ENCODE results near the gene ANO6. TPM values are rescaled to one million over a fixed set of nuclear protein-coding genes. Genes with fewer than 3 reads are reported as not detected.

Gene ANO6
- total and polyA plus RNA-seq, 8 donors = 4.4 to 78.8 (median 21.9) TPM

DNA sequence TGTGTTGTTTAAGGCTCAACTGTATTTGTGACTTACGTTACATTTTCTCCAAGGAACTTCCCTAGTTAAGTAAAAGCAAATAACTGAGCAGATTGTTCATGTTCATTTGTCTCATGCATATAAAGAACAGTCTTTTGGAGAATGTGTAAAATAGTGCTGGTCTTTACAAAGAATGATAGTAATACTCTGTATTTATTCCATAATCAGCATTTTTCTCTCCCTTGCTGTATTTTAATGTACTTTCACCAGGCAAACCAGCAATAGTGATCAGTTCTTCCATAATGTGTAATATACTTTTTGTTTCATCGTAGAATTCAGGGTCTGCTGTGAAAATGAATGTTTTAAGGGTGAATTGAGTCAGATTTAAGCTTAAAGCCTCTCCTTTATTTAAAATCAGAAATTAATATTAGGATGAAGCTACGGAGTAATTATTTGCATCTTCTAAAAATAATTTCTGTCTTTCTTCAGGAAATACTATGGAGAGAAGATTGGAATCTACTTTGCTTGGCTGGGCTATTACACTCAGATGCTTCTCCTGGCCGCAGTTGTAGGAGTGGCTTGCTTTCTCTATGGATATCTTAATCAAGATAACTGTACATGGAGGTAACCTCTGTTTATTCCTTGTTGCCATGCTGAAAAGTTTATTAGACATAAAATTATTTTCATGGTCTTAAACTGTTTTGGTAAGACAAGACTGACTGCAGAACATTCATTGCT lies 141.1 kb downstream of the ANO6 start:
- H3K4me1 ChIP-seq = peaks cover 0 to 32% (median 9%) of the 10 kb centered on the region in 4 donors
- peak in 1 of 2 donors; percentile 11 for DNase-seq

DNA sequence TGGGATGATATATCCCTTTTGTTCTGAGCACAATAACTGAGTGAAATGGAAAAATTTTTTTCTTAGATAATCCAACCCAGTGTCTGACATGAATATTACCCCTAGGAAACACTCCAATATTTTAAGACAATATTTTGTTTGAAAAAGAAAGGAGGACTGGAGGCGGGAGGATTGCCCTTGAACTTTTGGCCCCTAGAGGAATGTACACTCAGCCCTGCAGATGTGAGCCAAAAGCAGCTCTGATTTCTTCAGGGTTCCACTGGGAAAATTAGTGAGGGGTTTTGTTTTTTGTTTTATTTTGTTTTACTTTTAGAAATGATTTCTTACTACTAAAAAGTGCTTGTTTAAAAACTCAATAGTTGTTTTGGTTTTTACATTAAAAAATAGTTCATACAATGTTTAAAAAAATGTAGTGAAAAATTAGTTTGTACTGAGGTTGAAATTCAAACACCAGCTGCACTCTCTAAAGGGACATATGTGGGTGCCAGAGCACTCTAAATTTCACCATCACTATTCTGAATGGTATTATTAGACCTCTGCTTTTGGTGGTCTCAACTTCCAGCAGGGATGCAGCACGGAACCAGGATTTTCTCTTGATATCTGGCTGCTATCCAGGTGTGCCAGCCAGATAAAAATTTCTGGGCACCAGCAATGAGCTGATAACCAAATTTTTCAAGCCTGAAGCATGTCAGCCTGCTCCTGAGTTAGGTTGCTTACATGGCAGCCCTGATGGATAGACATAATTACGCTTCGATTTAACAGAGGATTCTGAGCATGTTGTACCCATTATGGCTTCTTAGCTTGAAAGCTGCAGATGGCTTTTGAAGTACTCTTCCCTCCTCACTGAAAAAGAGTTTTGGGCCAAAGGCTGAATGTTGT lies 141.9 kb downstream of the ANO6 start:
- peak overlapping the region in 2 of 5 donors; percentile 14 to 41 for H3K27ac ChIP-seq
- peaks cover 0 to 32% (median 9%) of the 10 kb centered on the region in 4 donors for H3K4me1 ChIP-seq
- H3K9me3 ChIP-seq = peaks cover 0 to 10% (median 4%) of the 10 kb centered on the region in 4 donors
- peaks cover 0 to 9% (median 0%) of the 10 kb centered on the region in 4 donors for H3K36me3 ChIP-seq
- peak in 1 of 2 donors; percentile 77 for DNase-seq
- no peak overlapping the region for H3K4me3 ChIP-seq
- H3K27me3 ChIP-seq = no peaks in the 10 kb centered on the region
- no peak for TF ChIP-seq POLR2A (IDR thresholded peaks at IDR 0.05)
- intact Hi-C loops (cut with DNase I; ENCODE audit: low total_unique reads) = no loop called here
- WGBS, 5 donors = 54 to 64% (median 58%) methylated on average over 4 of the region's 4 CpGs

More for the DNA sequence above, 141.1 kb downstream of the ANO6 start:
- intact Hi-C loops (cut with DNase I; ENCODE audit: low total_unique reads) = no loop called here
- 81 to 91% (median 83%) methylated on average over 4 of the region's 4 CpGs for WGBS, 5 donors
- Histone ChIP-seq H3K27ac (no peak overlapping the region), H3K4me3 (no peak overlapping the region), H3K9me3 (peaks cover 0 to 2% (median under 1%) of the 10 kb centered on the region in 4 donors), H3K27me3 (no peaks in the 10 kb centered on the region), H3K36me3 (peaks cover 0 to 9% (median 0%) of the 10 kb centered on the region in 4 donors)
- TF ChIP-seq EP300 (IDR thresholded peaks at IDR 0.05) (no peak), POLR2AphosphoS5 (IDR thresholded peaks at IDR 0.05) (no peak), POLR2A (IDR thresholded peaks at IDR 0.05) (no peak)
- TF ChIP-seq, protein P1, sequence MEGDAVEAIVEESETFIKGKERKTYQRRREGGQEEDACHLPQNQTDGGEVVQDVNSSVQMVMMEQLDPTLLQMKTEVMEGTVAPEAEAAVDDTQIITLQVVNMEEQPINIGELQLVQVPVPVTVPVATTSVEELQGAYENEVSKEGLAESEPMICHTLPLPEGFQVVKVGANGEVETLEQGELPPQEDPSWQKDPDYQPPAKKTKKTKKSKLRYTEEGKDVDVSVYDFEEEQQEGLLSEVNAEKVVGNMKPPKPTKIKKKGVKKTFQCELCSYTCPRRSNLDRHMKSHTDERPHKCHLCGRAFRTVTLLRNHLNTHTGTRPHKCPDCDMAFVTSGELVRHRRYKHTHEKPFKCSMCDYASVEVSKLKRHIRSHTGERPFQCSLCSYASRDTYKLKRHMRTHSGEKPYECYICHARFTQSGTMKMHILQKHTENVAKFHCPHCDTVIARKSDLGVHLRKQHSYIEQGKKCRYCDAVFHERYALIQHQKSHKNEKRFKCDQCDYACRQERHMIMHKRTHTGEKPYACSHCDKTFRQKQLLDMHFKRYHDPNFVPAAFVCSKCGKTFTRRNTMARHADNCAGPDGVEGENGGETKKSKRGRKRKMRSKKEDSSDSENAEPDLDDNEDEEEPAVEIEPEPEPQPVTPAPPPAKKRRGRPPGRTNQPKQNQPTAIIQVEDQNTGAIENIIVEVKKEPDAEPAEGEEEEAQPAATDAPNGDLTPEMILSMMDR (IDR thresholded peaks at IDR 0.05) = no peak

DNA sequence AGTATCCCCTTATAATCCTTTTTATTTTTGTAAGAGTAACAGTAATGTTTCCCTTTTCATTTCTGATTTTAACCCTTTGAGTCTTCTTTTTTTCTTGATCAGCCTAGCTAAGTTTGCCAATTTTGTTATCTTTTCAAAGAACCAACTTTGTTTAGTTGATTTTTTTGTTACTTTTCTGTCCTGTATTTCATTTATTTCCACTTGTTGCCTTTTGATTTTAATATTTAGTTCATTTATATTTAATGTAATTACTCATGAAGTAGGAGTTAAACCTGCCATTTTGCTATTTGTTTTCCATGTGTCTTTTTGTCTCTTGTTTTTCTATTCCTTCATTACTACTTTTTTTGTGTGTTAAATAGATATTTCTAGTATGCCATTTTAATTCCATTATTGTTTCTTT lies 146.4 kb downstream of the ANO6 start:
- no peak for DNase-seq
- TF ChIP-seq POLR2A (IDR thresholded peaks at IDR 0.05) (no peak), EP300 (IDR thresholded peaks at IDR 0.05) (no peak), POLR2AphosphoS5 (IDR thresholded peaks at IDR 0.05) (no peak)
- TF ChIP-seq, protein P1 (IDR thresholded peaks at IDR 0.05) = no peak
- peaks cover 0 to 26% (median 2%) of the 10 kb centered on the region in 4 donors for H3K36me3 ChIP-seq
- intact Hi-C loops (cut with DNase I; ENCODE audit: low total_unique reads) = no loop called here
- peaks cover 7 to 34% (median 23%) of the 10 kb centered on the region in 4 donors for H3K9me3 ChIP-seq
- H3K4me3 ChIP-seq = no peak overlapping the region
- no peak overlapping the region for H3K27ac ChIP-seq
- peaks cover 0 to 11% (median 5%) of the 10 kb centered on the region in 4 donors for H3K4me1 ChIP-seq
- no peaks in the 10 kb centered on the region for H3K27me3 ChIP-seq

DNA sequence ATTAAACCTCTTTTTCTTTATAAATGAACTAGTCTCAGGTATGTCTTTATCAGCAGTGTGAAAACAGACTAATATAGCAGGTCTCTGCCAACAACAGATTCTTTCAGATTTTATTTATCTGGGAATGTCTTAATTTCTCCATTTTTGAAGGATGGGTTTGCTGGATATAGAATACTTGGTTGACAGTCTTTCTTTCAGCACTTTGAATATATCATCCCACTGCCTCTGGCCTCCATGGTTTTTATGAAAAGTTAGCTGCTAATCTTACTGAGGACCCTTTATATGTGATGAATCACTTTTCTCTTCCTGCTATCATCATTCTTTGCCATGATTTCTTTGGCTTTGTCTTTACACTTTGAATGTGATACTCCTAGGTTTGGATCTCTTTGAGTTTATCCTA lies 148.0 kb downstream of the ANO6 start:
- H3K27ac ChIP-seq = no peak overlapping the region
- H3K27me3 ChIP-seq = no peaks in the 10 kb centered on the region
- no peak overlapping the region for H3K4me3 ChIP-seq
- H3K9me3 ChIP-seq = peaks cover 7 to 34% (median 23%) of the 10 kb centered on the region in 4 donors
- H3K4me1 ChIP-seq = peaks cover 0 to 2% (median 0%) of the 10 kb centered on the region in 4 donors
- intact Hi-C loops (cut with DNase I; ENCODE audit: low total_unique reads) = no loop called here
- TF ChIP-seq POLR2AphosphoS5 (IDR thresholded peaks at IDR 0.05) = no peak
- no peak for DNase-seq
- H3K36me3 ChIP-seq = peaks cover 0 to 31% (median 12%) of the 10 kb centered on the region in 4 donors

DNA sequence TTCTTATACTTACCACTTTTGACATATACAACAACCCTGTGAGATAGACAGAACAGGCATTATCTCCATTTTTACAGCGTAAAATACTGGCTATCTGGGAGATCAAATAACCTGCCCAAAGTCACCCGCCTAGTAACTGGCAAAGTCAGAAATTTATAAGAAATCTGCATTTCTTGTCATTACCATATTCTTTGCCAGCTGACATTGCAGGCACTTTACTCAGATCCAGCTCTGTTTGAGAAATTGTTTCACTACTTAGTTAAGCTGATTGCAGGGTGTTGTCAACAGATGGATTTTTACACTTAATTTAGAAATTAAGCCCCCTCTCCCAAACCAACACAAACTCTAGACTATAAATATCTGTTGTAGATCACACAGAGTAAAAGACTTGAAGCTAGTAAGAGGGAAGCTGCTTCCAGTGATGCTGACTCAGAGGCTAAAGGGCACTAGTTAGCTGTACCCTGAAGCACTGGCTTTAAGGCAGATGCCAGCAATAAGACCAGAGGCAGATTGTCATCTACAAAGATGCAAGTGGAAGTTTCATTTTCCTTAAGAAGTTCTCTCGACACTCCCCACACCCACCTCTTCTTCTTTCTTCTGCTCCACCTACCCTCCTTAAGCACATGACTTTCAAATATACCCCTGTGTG lies 153.1 kb downstream of the ANO6 start:
- no peak overlapping the region for H3K27ac ChIP-seq

More for the DNA sequence above, 153.1 kb downstream of the ANO6 start:
- peaks cover 0 to 7% (median 0%) of the 10 kb centered on the region in 4 donors for H3K4me1 ChIP-seq
- no peaks in the 10 kb centered on the region for H3K27me3 ChIP-seq
- peaks cover 0 to 14% (median 8%) of the 10 kb centered on the region in 4 donors for H3K9me3 ChIP-seq
- TF ChIP-seq POLR2AphosphoS5 (IDR thresholded peaks at IDR 0.05) = no peak
- no peak for TF ChIP-seq EP300 (IDR thresholded peaks at IDR 0.05)
- TF ChIP-seq, protein P1 (IDR thresholded peaks at IDR 0.05) = no peak
- TF ChIP-seq POLR2A (IDR thresholded peaks at IDR 0.05) = no peak
- intact Hi-C loops (cut with DNase I; ENCODE audit: low total_unique reads) = no loop called here
- no peak for DNase-seq
- H3K4me3 ChIP-seq = no peak overlapping the region
- WGBS, 5 donors = 85 to 96% (median 90%) methylated on average over 3 of the region's 3 CpGs
- peaks cover 0 to 40% (median 29%) of the 10 kb centered on the region in 4 donors for H3K36me3 ChIP-seq
